GM21576 (cell line): ENCODE results near the gene HPCAL1.

Experiments
- ATAC-seq: cut with Tn5 transposase; IDR thresholded peaks from one replicate; pipeline ENCODE4 v1.9.1; 2021; ENCODE audit warnings: mild to moderate bottlenecking, moderate library complexity; ENCODE audit not compliant: unreplicated experiment

The HPCAL1 gene

DNA sequence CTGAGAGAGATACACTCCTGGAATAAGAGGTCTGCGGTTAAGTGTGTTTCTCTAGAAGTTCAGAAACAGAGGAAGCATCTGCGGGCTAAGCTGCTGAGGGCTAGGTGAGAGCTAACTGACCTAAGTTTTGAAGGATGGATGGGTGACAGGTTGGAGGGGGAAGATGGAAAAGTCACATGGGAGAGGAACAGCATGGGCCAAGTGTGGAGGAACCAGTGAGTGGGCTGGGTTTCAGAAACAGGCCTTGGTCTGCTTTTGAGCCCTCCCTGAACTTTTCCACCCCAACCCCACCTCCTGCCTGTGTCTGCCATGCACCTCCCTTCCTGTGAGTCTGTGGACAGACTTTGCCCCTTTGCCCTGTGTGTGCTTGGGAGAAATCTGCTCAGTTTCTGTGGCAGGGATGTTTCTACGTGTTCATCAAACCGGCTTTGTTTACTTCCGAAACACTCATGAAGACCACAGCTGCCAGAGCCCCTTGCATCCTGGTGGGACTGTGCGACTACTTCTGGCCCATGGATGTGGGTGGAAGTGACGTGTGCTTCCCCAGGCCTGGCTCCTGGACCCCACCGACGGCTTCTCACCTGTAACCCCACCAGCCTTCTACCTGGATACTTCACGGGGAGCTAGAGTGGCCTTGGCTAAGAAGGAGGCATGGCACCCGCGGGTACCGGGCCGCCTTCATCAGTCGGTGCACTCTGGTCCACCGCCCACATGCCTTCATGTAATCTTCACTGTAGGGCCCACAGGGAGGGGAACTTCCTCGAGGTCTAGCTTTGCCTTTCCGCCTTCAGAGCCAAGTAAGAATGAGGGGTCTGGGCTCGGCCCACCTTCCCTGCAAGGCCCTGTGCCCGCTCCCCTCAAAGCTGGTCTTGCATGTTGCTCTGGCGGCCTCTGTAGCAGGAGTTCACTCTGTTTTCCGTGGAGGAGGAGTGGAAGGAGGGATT lies 1.4 kb upstream of the HPCAL1 start:
- ATAC-seq = no peak

DNA sequence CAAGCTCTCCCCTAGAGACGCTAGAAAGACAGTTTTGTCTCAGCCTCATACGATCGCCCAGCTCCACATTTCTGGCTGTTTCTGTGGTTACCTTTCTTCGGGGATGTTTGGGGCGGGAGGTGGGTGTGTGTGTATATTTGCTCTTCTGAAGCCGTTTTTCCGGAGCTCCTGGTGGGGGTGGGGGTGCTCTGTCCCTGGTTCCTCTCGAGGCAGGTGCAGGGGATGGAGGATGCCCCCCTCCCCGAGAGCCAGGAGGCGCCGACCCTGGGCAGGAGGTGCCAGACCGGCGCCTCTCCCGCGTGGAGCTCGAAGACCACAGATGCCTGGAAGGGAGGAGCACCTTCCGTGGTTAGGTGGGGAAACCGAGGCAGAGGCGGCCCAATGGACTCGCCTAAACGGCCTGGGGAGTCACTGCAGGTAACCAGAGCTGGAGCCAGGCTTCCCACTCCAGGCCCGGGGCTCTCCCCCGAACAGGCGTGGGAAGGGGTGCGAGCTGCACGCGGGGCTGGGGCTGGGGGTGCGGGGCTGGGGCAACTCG lies 694 bp upstream of the HPCAL1 start:
- no peak for ATAC-seq

DNA sequence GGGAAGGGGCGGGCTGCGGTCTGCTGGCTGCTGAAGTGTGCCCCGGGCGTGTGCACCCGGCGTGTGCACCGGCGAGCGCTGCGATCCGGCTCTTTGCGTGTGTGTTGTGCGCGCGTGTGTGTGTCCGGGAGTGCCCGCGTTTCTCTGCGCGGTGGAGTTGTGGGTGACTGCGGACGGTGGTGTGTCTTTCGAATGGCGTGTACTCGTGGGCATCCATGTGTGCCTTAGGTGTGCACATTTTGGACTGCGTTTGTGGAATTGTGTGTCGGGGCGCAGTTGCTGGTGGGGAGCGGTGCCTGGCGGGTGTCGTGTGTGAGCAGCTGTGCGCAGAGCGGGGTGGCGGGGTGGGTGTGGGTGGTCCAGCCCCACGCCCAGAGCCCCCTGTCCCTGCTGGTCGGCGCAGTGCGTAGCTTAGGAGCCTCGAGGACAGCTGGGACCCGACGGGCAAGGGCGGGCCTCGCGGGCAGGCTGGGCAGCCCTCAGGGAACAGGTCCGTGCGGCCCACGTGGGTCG lies 533 bp downstream of the HPCAL1 start:
- no peak for ATAC-seq

DNA sequence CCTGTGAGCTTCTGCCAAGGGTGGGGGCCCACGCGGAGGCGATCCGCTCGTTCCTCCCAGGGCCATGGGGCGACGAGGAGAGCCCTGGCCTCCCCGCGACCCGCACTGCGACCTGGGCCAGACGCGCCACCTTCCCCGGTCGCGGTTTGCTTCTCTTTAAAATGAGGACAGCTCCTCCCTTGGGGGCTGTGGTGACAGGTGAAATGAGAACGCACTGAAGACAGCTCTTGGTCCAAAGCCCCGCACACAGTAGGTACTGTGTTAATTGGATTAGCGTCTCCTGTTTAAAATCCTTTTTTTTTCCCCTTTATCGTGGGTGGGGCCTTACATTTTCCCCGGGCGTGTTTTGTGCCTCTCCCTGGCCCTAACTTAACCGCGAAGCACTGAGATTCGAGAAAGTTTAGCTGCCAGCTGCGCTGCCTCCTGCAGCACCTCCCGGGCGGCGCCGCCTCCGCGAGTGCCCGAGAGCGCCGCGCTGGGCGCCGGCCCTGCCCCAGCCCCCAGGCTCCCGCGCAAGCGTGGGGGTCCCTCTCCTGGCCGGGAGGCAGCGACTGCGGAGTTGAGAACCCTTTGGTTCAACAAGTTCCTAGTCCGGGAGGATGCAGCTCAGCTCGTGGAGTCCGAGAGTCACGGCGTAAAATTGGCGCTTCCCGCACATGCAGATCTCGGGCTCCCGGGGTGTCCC lies 1.1 kb downstream of the HPCAL1 start:
- no peak for ATAC-seq

DNA sequence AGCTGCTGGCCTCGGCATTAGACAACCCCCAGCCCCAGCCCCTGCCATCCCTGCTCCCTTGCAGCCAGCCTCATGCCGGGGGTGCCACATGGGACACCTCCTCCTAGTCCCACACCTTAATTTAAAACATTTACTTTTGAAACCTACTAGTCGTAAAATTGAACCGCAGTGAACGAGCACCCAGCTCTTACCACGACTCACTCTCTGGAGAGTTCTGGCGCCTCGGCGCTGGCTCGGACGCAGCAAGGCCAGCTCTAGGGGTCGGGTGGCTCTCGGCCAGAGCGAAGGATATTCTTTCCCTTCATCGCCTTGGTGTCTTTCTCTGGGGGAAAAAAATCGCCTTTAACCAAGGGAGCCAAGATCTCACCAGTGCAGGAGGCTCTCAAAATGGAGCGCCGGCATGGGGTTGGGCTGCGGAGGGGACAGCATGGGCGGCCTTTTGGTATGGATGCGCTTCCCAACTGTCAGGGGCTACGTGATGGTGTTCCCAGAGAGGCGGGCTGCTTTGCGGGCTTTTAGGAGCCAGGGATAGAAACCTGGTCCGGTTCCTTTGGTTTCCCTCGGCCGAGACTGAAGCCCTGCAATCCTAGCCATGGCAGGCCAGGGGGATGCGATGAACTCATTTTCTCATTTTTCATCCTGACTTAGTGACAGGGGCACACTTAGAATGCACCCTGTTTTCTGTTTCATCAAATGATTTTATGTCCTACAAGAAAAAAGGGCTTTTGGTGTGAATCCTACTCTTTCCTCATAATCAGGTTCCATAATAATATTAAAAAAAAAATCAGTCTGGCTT lies 2.0 kb downstream of the HPCAL1 start:
- ATAC-seq = no peak

DNA sequence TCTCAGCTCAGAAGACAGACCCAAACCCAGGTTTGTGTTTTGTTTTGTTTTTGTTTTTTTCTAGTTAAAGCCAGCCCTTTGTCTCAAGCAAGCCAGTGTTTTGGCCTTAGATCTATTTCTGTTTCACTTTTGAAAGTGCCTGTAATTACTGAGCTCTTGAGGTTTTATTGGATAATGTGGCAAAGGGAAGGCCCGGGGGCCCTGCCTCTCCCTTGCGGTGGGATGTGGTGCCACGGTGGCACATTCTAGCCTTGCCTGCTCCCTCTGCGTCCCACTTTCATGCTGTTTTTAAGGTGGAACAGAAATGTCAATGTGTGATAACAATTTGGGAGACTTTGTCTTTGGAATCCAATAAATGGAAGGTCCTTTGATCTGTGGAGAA lies 2.5 kb downstream of the HPCAL1 start:
- no peak for ATAC-seq

DNA sequence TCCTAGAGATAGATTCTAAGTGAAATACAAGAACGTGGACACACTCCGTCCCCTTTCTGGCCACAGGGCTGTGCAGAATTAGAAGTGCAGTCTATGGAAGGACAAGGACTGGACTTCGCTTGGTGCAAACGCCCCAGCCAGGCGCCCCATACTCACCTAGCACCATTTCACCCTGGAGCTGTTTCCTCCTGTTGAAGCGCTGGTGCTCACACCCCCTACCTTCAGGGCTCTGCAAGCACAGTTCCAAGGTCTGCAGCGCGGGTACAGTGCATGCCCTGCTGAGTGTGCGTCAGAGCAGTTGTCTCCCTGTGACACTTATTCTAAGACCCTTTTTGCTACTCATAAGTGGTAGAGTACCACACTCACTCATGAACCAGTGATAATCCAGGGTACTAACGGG lies 3.0 kb downstream of the HPCAL1 start:
- no peak for ATAC-seq

DNA sequence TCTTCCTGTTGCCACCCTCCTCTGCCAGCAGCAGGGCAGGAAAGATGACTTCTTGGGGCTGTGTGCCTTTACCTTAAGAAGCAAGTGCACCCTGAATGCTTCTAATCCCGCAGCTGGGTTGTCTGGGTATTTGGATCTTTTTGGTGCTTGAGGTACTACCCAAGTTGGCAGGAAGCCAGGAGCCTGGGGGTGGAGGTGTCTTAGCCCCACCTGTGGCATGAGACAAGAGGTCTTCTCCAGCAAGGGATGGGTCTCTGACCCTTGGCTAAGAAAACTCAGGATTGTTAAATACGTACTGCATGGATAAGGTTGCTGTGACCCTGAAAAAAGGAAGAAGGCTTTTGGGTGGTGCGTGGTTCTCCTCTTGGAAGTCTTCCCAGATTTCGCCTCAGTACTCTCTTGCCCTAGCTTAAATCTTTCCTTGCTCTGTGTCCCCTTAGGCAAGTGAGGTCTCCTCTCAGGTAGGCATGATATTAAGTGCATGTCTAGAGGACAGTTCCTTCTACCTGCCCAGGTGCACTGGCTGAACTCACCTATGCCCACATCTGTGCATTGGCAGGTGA lies 4.3 kb downstream of the HPCAL1 start:
- ATAC-seq = no peak

DNA sequence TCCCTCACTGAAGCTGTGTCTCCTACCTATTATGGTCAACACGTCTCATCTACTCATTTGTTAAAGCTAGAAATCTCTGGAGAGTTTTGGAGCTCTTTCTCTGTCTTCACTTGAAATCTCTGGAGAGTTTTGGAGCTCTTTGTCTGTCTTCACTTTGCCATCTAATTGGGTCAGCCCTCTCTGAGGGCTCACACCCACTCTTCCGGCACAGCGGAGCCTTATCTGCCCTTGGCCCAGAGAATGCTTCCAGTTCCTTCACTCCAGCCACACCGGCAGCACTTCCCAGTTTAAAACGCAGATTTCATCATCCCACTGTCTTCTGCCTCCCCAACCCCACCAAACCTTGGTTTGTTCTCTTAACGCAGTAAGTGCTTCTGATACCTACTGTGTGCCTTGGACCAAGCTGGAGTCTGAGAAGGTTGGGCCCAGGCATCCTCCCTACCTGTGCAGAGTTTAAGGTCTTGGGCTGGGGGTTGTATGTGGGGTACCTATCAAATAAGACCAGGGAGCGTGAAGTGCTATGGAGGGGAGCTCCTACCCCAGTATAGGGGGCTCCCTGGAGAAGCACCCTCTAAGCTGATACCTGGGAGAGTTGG lies 5.0 kb downstream of the HPCAL1 start:
- no peak for ATAC-seq

DNA sequence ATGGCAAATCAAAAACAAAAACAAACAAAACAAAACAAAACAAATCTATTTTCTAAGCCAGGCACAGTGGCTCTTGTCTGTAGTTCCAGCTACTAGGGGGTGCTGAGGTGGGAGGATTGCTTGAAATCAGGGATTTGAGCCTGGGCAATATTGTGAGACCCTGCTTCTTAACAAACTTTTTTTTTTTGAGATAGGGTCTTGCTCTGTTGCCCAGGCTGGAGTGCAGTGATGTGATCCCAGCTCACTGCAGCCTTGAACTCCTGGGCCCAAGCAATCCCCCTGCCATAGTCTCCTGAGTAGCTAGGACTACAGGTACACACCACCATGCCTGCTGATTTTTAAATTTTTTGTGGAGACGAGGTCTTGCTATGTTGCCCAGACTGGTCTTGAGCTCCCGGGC lies 6.2 kb downstream of the HPCAL1 start:
- no peak for ATAC-seq

DNA sequence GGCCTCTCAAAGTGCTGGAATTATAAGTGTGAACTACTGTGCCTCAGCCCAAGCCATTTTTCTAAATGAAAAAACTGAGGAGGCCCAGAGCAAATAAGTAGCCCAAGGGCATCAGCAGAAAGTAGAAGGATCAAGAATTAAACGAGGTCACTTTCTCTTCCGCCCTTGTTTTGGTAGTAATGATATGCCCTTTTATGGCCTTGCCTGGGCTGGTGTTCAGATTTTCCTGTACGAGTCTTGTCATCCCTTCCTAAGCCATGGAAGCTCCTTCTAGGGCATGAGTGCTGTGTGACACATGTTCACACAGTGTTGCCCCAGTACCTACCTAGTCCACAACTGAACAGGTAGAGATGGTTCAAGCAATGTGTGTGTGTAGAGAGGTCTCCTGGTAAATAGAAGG lies 6.6 kb downstream of the HPCAL1 start:
- no peak for ATAC-seq

DNA sequence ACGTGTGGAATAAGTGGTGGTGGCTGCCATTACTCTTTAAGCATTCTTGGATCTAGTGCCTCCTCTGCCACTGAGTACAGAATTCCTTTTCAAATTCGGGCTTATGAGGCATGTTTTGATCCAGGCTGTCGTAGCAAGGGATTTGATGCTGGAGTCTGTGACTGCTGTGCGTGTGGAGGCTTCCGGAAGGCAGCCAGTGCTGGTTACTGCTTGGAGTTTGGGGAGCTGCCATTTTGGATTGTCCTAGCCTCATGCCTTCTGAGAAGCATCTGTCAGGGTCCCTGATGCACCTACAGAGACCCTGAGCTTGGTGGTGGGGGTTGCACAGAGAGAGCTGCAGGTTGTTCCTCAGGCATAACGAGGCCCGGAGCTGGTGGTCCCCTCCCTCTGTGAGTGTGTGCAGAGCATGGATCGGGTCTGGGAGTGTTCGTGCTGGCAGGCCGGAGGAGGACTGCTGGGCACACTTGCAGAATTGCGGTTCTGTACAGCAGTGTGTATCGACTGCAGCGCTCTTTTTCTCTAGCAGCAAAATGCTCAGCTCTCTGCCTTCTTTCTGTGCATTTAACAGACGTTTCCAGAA lies 7.7 kb downstream of the HPCAL1 start:
- no peak for ATAC-seq

DNA sequence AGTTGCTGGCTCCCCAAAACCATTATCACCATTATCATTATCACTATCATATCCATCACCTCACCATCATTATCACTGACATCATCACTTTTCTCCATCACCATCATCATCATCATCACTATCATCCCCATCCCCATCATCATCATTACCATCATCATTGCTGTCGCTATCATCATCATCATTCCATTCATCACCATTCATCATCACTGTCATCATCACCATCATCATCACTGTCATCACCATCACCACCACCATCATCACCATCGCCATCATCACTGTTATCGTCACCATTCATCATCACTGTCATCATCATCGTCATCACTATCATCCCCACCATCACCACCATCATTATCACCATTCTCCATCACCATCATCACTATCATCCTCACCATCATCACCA lies 9.0 kb downstream of the HPCAL1 start:
- ATAC-seq = no peak

DNA sequence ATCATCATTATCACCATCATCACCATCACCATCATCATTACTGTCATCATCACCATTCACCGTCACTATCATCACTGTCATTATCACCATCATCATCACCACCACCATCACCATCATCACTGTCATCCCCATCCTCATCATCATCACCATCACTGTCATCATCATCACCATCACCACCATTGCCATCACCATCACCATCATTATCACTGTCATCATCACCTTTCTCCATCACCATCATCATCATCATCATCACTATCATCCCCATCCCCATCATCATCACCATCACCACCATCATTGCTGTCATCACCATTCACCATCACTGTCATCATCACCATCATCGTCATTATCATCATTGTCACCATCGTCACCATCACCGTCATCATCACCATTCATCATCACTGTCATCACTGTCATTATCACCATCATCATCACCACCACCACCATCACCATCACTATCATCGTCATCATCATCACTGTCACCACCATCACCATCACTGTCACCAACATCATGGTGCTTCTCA lies 9.8 kb downstream of the HPCAL1 start:
- no peak for ATAC-seq

DNA sequence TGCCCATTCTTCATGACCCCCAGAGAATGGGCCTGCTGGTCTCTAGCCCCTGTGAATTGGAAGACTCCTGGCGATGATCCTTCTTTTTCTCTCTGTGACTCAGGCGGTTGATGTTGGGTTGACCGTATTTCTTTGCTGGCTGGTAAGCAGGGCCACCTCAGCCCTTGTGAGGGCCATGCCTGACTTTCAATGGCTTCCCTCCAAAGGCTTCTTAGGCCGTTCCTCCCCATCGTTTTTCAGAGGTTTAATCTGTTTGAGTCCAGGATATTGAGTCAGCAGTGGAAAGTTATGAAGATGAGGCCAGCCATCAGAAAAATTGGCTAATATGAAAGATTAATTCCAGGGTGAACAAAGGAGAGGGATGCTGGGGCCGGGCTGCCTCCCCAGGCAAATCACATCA lies 13.6 kb downstream of the HPCAL1 start:
- no peak for ATAC-seq

DNA sequence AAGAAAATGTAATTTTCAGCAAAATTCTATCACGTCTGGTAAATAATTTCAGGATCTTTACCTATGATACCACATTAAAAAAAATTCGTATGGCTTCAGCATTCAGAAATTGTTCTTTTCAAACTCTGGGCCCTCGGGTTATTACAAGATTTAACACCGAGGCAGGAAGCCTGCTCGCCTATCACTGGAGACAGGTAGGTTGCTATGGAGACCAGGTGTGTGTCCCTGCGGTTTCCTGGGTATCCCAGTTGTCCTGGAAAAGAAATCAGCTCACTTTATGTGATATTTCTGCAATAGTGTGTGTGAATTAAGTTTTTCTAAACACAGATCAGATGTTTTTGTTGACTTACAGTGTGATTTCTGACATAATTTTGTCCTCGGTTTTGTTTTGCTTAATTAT lies 14.2 kb downstream of the HPCAL1 start:
- ATAC-seq = no peak

DNA sequence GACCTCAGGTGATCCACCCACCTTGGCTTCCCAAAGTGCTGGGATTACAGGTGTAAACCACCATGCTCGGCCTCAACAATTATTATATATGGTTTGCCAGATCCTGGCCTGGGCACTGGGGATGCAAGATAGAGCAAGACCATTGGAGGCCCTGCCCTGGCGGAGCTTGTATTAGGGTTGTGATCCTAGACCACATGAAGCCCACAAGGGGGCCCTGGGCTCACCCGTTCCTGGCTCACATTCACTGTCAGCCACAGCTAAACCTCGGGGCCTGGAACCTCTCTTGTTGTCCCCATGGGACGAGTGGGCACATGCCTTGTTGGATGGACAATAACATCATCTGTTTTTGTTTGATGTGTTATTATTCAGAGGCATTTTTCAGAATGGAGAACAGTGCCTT lies 14.9 kb downstream of the HPCAL1 start:
- ATAC-seq = no peak

DNA sequence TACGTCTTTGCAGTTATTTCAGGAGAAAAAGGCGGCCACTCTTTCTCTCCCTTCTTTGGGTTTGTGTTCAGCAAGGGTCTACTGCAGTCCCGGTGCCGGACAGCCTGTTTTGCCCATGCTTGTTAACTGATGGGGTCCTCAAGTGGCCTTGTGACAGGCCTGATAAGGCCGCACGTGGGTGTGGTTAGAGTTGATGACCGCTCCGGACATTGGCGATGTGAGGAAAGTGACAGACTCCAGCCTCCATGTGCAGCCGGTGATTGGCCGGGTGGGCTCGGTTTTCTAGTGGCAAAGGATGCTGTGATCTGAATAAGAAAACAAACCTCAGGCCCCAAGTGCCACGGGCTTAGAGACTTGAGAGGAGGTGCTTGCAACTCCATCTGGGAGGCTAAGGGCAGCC lies 15.6 kb downstream of the HPCAL1 start:
- no peak for ATAC-seq

DNA sequence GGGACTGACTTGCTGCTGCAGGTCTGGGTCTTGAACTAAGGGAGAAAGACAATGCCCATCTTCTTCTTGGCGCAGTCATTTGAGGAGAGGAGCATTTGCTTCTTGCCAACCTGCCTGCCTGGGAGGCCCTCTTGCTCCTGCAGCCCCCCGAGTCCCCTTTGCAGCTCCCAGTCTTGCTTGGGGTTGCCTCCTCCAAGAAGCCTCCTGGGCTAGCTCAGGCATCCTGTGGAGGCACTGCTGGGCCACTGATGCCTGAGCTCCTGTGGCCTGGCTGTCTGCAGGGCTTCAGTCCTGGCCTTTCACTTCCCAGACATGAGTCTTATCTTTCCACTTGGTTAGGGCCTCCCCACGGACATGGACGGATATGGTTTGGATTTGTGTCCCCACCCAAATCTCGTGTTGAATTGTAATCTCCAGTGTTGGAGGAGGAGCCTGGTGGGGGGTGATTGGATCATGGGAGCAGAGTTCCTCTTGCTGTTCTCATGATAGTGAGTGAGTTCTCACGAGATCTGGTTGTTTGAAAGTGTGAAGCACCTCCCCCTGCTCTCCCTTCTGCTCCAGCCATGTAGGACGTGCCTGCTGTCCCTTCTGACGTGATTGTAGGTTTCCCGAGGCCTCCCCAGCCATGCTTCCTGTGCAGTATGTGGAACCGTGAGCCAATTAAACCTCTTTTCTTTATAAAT lies 17.3 kb downstream of the HPCAL1 start:
- ATAC-seq = no peak
